ENCODE results near the gene SCTR. TPM values are rescaled to one million over a fixed set of nuclear protein-coding genes. Genes with fewer than 3 reads are reported as not detected.

SCTR gene
- total and polyA plus RNA-seq, 2 of the 13 experiments (the other 11 are each of a cell fraction or from before 2014, with no cell fraction given): not detected

DNA sequence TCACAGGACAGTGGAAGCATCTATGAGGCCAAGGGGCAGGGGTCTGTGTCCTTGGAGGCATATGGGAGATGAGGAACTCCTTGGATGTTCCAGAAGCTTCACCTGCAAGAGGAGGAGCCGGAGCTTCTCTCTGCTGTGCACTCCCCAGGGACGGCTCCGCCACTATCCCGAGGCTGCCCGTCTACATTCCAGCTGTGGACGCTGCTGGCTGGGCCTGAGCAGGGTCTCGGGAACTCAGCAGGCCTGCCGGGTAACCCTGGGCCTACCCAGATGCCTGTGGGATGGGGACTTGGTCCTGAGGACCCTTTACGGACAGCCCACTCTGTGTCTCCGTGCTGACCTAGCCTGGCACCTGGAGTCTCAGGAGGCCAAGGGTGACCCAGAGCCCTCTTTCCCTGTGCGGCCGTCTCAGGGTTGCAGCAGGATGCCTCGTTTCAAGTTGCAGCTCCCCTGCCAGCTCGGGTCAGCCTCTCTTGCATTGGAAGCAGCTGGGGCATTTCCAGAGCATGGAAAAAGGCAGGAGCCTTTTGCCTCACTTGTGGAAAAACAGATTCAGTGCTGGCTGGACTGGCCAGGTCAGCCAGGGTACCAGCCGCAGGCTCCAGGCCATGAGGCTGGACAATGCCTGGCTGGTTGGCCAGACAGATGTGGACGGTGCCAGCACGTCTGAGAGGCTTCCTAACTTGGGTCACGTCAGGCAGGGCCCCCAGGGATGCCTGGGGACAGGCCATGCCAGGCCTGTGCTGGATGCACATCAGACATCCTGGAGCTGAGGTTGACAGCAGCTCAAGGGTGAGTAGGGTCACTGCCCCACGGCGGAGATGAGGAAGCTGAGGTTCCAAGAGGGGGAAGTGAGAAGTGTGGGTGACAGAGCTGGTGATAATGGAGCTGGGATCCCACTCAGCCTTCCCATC lies 41.5 kb downstream of the SCTR start:
- H3K9me3 ChIP-seq (ENCODE audit: low read length): no peaks in the 10 kb centered on the region
- ChIA-PET POLR2A (no interaction called here), CTCF (ENCODE audit: low intra/inter-chr PET ratio, low total read pairs) (no interaction called here)
- H3K4me1 ChIP-seq (ENCODE audit: insufficient read depth, low read length): peaks cover 66% of the 10 kb centered on the region
- no peak overlapping the region for H3K9ac ChIP-seq (ENCODE audit: insufficient read depth, low read depth, low read length)
- H2AFZ ChIP-seq (ENCODE audit: low read length): no peak overlapping the region
- ATAC-seq (peak; percentile 27), FAIRE-seq (no peak), DNase-seq (ENCODE audit: low spot score) (no peak)
- H3K27me3 ChIP-seq (ENCODE audit: control insufficient read depth in 1 of 2, insufficient read depth in 2 of 2, low read length in 2 of 2): peaks cover 0 to 78% of the 10 kb centered on the region in 2 experiments; a peak in 3 of 5 replicates
- H3K4me2 ChIP-seq (ENCODE audit: low read depth, low read length): peak overlapping the region; percentile 14; the same call in 1 of the 2 replicates
- H3K4me3 ChIP-seq (replicated peaks in 1 of 3; ENCODE audit: insufficient read depth in 1 of 3, low read depth in 2 of 3, low read length in 3 of 3): no peak overlapping the region
- intact Hi-C loops (cut with micrococcal nuclease; ENCODE audit: unreplicated experiment) (no loop called here), in situ Hi-C loops (cut with HindIII; ENCODE audit: extremely low pct_ligation_motif_present, low pct_unique_long_range_greater_than_20kb) (loop anchor here (5.0 kb wide), 1 partner anchor 260 kb away; the partner anchor contains the start of gene STEAP3)
- H3K79me2 ChIP-seq (ENCODE audit: insufficient read depth, low read length): no peaks in the 10 kb centered on the region
- TF ChIP-seq, protein P1, sequence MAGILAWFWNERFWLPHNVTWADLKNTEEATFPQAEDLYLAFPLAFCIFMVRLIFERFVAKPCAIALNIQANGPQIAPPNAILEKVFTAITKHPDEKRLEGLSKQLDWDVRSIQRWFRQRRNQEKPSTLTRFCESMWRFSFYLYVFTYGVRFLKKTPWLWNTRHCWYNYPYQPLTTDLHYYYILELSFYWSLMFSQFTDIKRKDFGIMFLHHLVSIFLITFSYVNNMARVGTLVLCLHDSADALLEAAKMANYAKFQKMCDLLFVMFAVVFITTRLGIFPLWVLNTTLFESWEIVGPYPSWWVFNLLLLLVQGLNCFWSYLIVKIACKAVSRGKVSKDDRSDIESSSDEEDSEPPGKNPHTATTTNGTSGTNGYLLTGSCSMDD (CRISPR knock-in tag; IDR thresholded peaks at IDR 0.05): peak; percentile 1; the same call in 1 of the 2 replicates
- TF ChIP-seq ZNF883 (CRISPR knock-in tag; IDR thresholded peaks at IDR 0.05; ENCODE audit: not compliant biosample characterization) (peak; percentile 61), KLF6 (CRISPR knock-in tag; IDR thresholded peaks at IDR 0.05) (no peak), ZNF776 (CRISPR knock-in tag; IDR thresholded peaks at IDR 0.05) (no peak), ZNF891 (CRISPR knock-in tag; IDR thresholded peaks at IDR 0.05) (0 out of 2 replicates have a peak, but pooled peaks have one; percentile 45), ARNTL (CRISPR knock-in tag; IDR thresholded peaks at IDR 0.05) (no peak), NRL (CRISPR knock-in tag; IDR thresholded peaks at IDR 0.05; ENCODE audit: borderline replicate concordance) (0 out of 2 replicates have a peak, but pooled peaks have one; percentile 33), SRY (CRISPR knock-in tag; IDR thresholded peaks at IDR 0.05) (no peak), TAF15 (IDR thresholded peaks at IDR 0.05; ENCODE audit: low read depth, low read length, poor library complexity, severe bottlenecking) (peak; percentile 7), MZF1 (CRISPR knock-in tag; IDR thresholded peaks at IDR 0.05; ENCODE audit: borderline replicate concordance) (no peak), CENPT (CRISPR knock-in tag; IDR thresholded peaks at IDR 0.05; ENCODE audit: low read depth) (peak; percentile 26)
- TF ChIP-seq, protein P2, sequence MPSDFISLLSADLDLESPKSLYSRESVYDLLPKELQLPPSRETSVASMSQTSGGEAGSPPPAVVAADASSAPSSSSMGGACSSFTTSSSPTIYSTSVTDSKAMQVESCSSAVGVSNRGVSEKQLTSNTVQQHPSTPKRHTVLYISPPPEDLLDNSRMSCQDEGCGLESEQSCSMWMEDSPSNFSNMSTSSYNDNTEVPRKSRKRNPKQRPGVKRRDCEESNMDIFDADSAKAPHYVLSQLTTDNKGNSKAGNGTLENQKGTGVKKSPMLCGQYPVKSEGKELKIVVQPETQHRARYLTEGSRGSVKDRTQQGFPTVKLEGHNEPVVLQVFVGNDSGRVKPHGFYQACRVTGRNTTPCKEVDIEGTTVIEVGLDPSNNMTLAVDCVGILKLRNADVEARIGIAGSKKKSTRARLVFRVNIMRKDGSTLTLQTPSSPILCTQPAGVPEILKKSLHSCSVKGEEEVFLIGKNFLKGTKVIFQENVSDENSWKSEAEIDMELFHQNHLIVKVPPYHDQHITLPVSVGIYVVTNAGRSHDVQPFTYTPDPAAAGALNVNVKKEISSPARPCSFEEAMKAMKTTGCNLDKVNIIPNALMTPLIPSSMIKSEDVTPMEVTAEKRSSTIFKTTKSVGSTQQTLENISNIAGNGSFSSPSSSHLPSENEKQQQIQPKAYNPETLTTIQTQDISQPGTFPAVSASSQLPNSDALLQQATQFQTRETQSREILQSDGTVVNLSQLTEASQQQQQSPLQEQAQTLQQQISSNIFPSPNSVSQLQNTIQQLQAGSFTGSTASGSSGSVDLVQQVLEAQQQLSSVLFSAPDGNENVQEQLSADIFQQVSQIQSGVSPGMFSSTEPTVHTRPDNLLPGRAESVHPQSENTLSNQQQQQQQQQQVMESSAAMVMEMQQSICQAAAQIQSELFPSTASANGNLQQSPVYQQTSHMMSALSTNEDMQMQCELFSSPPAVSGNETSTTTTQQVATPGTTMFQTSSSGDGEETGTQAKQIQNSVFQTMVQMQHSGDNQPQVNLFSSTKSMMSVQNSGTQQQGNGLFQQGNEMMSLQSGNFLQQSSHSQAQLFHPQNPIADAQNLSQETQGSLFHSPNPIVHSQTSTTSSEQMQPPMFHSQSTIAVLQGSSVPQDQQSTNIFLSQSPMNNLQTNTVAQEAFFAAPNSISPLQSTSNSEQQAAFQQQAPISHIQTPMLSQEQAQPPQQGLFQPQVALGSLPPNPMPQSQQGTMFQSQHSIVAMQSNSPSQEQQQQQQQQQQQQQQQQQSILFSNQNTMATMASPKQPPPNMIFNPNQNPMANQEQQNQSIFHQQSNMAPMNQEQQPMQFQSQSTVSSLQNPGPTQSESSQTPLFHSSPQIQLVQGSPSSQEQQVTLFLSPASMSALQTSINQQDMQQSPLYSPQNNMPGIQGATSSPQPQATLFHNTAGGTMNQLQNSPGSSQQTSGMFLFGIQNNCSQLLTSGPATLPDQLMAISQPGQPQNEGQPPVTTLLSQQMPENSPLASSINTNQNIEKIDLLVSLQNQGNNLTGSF (CRISPR knock-in tag; IDR thresholded peaks at IDR 0.05): 0 out of 2 replicates have a peak, but pooled peaks have one; percentile 31
- TF ChIP-seq, protein P3, sequence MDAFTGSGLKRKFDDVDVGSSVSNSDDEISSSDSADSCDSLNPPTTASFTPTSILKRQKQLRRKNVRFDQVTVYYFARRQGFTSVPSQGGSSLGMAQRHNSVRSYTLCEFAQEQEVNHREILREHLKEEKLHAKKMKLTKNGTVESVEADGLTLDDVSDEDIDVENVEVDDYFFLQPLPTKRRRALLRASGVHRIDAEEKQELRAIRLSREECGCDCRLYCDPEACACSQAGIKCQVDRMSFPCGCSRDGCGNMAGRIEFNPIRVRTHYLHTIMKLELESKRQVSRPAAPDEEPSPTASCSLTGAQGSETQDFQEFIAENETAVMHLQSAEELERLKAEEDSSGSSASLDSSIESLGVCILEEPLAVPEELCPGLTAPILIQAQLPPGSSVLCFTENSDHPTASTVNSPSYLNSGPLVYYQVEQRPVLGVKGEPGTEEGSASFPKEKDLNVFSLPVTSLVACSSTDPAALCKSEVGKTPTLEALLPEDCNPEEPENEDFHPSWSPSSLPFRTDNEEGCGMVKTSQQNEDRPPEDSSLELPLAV (CRISPR knock-in tag; conservative IDR thresholded peaks at IDR 0.05; ENCODE audit: low read depth): no peak
- 38% methylated on average over 14 of the region's 20 CpGs for WGBS (ENCODE audit: low lambda C conversion rate)
- H4K20me1 ChIP-seq (ENCODE audit: insufficient read depth, low read length): no peaks in the 10 kb centered on the region
- H3K27ac ChIP-seq (ENCODE audit: extremely low read length, insufficient read depth, low read length): no peak overlapping the region
- BruUV-seq (replicated peaks): no TSS peak
- no peaks in the 10 kb centered on the region for H3K36me3 ChIP-seq (replicated peaks in 1 of 2; ENCODE audit: control insufficient read depth in 1 of 2, insufficient read depth in 2 of 2, low read length in 2 of 2)
